ENCODE data around the gene TRIM29. TPM values are rescaled to one million over a fixed set of nuclear protein-coding genes. Genes with fewer than 3 reads are reported as not detected.

TRIM29 gene
- total and polyA plus RNA-seq, 4 donors = 4.4 to 26.6 (median 16.9) TPM

GRCh38 chr11:120131941-120132644, 5.8 kb downstream of the TRIM29 start:
- Histone ChIP-seq H3K4me3 (no peak overlapping the region), H3K4me1 (ENCODE audit: control insufficient read depth in 5 of 5, insufficient read depth in 5 of 5, low read length in 5 of 5) (no peaks in the 10 kb centered on the region), H3K9me3 (ENCODE audit: control insufficient read depth in 4 of 4, insufficient read depth in 3 of 4, low read length in 3 of 4) (no peaks in the 10 kb centered on the region), H3K27ac (ENCODE audit: low read depth in 1 of 2, low read length in 1 of 2) (no peak overlapping the region), H3K9ac (ENCODE audit: insufficient read depth in 1 of 2, low read length in 2 of 2) (no peak overlapping the region), H3K27me3 (ENCODE audit: control insufficient read depth in 3 of 3, insufficient read depth in 3 of 3, low read length in 2 of 3) (peaks cover 0 to 5% (median 0%) of the 10 kb centered on the region in 3 donors), H3K36me3 (ENCODE audit: control insufficient read depth in 4 of 4, insufficient read depth in 4 of 4, low read length in 4 of 4) (no peaks in the 10 kb centered on the region)
- 76 to 77% methylated on average over 12 of the region's 12 CpGs for WGBS, 2 donors
- DNase-seq (no peak), ATAC-seq (ENCODE audit: insufficient read depth, low FRiP score) (no peak)
- TF ChIP-seq, protein P1, sequence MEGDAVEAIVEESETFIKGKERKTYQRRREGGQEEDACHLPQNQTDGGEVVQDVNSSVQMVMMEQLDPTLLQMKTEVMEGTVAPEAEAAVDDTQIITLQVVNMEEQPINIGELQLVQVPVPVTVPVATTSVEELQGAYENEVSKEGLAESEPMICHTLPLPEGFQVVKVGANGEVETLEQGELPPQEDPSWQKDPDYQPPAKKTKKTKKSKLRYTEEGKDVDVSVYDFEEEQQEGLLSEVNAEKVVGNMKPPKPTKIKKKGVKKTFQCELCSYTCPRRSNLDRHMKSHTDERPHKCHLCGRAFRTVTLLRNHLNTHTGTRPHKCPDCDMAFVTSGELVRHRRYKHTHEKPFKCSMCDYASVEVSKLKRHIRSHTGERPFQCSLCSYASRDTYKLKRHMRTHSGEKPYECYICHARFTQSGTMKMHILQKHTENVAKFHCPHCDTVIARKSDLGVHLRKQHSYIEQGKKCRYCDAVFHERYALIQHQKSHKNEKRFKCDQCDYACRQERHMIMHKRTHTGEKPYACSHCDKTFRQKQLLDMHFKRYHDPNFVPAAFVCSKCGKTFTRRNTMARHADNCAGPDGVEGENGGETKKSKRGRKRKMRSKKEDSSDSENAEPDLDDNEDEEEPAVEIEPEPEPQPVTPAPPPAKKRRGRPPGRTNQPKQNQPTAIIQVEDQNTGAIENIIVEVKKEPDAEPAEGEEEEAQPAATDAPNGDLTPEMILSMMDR (IDR thresholded peaks at IDR 0.05; ENCODE audit: control extremely low read depth, extremely low read depth) = no peak

- Histone ChIP-seq H3K9me3 (ENCODE audit: control insufficient read depth in 4 of 4, insufficient read depth in 3 of 4, low read length in 3 of 4) (no peaks in the 10 kb centered on the region), H3K27me3 (ENCODE audit: control insufficient read depth in 3 of 3, insufficient read depth in 3 of 3, low read length in 2 of 3) (peaks cover 0 to 5% (median 0%) of the 10 kb centered on the region in 3 donors), H3K4me3 (no peak overlapping the region), H3K4me1 (ENCODE audit: control insufficient read depth in 5 of 5, insufficient read depth in 5 of 5, low read length in 5 of 5) (no peaks in the 10 kb centered on the region), H3K27ac (ENCODE audit: low read depth in 1 of 2, low read length in 1 of 2) (no peak overlapping the region), H3K36me3 (ENCODE audit: control insufficient read depth in 4 of 4, insufficient read depth in 4 of 4, low read length in 4 of 4) (no peaks in the 10 kb centered on the region), H3K9ac (ENCODE audit: insufficient read depth in 1 of 2, low read length in 2 of 2) (no peak overlapping the region)
- ATAC-seq (ENCODE audit: insufficient read depth, low FRiP score) (no peak), DNase-seq (no peak)
- WGBS, 2 donors = 82 to 92% methylated on average over 8 of the region's 8 CpGs
- TF ChIP-seq, protein P1 (IDR thresholded peaks at IDR 0.05; ENCODE audit: control extremely low read depth, extremely low read depth) = no peak
Observed at GRCh38 chr11:120130991-120131760, 6.7 kb downstream of the TRIM29 start.

- Histone ChIP-seq H3K9ac (ENCODE audit: insufficient read depth in 1 of 2, low read length in 2 of 2) (no peak overlapping the region), H3K27ac (ENCODE audit: low read depth in 1 of 2, low read length in 1 of 2) (no peak overlapping the region), H3K9me3 (ENCODE audit: control insufficient read depth in 4 of 4, insufficient read depth in 3 of 4, low read length in 3 of 4) (no peaks in the 10 kb centered on the region), H3K36me3 (ENCODE audit: control insufficient read depth in 4 of 4, insufficient read depth in 4 of 4, low read length in 4 of 4) (no peaks in the 10 kb centered on the region), H3K4me1 (ENCODE audit: control insufficient read depth in 5 of 5, insufficient read depth in 5 of 5, low read length in 5 of 5) (no peaks in the 10 kb centered on the region), H3K4me3 (no peak overlapping the region), H3K27me3 (ENCODE audit: control insufficient read depth in 3 of 3, insufficient read depth in 3 of 3, low read length in 2 of 3) (peaks cover 0 to 5% (median 0%) of the 10 kb centered on the region in 3 donors)
- 89 to 90% methylated on average over 8 of the region's 8 CpGs for WGBS, 2 donors
- TF ChIP-seq, protein P1 (IDR thresholded peaks at IDR 0.05; ENCODE audit: control extremely low read depth, extremely low read depth) = no peak
- no peak for DNase-seq
- ATAC-seq (ENCODE audit: insufficient read depth, low FRiP score) = no peak
Observed at GRCh38 chr11:120130176-120130980, 7.5 kb downstream of the TRIM29 start.
